ENCODE measurements around the gene SMAD1.
"Not testable (repeated sequence)": the region's sequence is repeated elsewhere in the genome, so short reads cannot be mapped to it uniquely, and the experiment has no call there.

SMAD1 gene

GRCh38 chr4:145533001-145533400 is 51.3 kb downstream of the SMAD1 start:
- DNase-seq (ENCODE audit: low read depth, low spot score): no peak
- Histone ChIP-seq H3K4me3 (no peak overlapping the region), H3K9ac (ENCODE audit: insufficient read length) (no peak overlapping the region), H3K9me3 (ENCODE audit: low read depth, low read length) (no peaks in the 10 kb centered on the region), H3K36me3 (ENCODE audit: insufficient read depth, low read length) (no peaks in the 10 kb centered on the region), H3K27ac (peak overlapping the region; percentile 27; the same call in 1 of the 2 replicates)
- no peak for TF ChIP-seq EZH2 (IDR thresholded peaks at IDR 0.05)
- TF ChIP-seq FOXP2 (optimal IDR thresholded peaks at IDR 0.05; ENCODE audit: control extremely low read depth, extremely low read length, insufficient read depth): no peak
- no peak for TF ChIP-seq POLR2AphosphoS5 (IDR thresholded peaks at IDR 0.05; ENCODE audit: borderline replicate concordance, low read depth, low read length)

GRCh38 chr4:145533415-145533814 is 51.8 kb downstream of the SMAD1 start:
- not testable (repeated sequence) for H3K27ac ChIP-seq; H3K4me3 ChIP-seq; H3K9me3 ChIP-seq (ENCODE audit: low read depth, low read length); H3K9ac ChIP-seq (ENCODE audit: insufficient read length); DNase-seq (ENCODE audit: low read depth, low spot score); H3K36me3 ChIP-seq (ENCODE audit: insufficient read depth, low read length)

GRCh38 chr4:145533961-145534360 is 52.3 kb downstream of the SMAD1 start:
- TF ChIP-seq POLR2AphosphoS5 (IDR thresholded peaks at IDR 0.05; ENCODE audit: borderline replicate concordance, low read depth, low read length) (no peak), FOXP2 (optimal IDR thresholded peaks at IDR 0.05; ENCODE audit: control extremely low read depth, extremely low read length, insufficient read depth) (no peak), EZH2 (IDR thresholded peaks at IDR 0.05) (no peak)
- no peak for DNase-seq (ENCODE audit: low read depth, low spot score)
- Histone ChIP-seq H3K9me3 (ENCODE audit: low read depth, low read length) (no peaks in the 10 kb centered on the region), H3K4me3 (no peak overlapping the region), H3K36me3 (ENCODE audit: insufficient read depth, low read length) (no peaks in the 10 kb centered on the region), H3K27ac (no peak overlapping the region), H3K9ac (ENCODE audit: insufficient read length) (no peak overlapping the region)

GRCh38 chr4:145535202-145535601 is 53.5 kb downstream of the SMAD1 start:
- no peak overlapping the region for H3K4me3 ChIP-seq
- H3K9ac ChIP-seq (ENCODE audit: insufficient read length): no peak overlapping the region
- H3K36me3 ChIP-seq (ENCODE audit: insufficient read depth, low read length): no peaks in the 10 kb centered on the region
- no peak for TF ChIP-seq EZH2 (IDR thresholded peaks at IDR 0.05)
- TF ChIP-seq FOXP2 (optimal IDR thresholded peaks at IDR 0.05; ENCODE audit: control extremely low read depth, extremely low read length, insufficient read depth): no peak
- TF ChIP-seq POLR2AphosphoS5 (IDR thresholded peaks at IDR 0.05; ENCODE audit: borderline replicate concordance, low read depth, low read length): no peak
- H3K27ac ChIP-seq: no peak overlapping the region
- H3K9me3 ChIP-seq (ENCODE audit: low read depth, low read length): no peaks in the 10 kb centered on the region
- DNase-seq (ENCODE audit: low read depth, low spot score): no peak

GRCh38 chr4:145536044-145536443 is 54.4 kb downstream of the SMAD1 start:
- H3K9ac ChIP-seq (ENCODE audit: insufficient read length): no peak overlapping the region
- H3K36me3 ChIP-seq (ENCODE audit: insufficient read depth, low read length): no peaks in the 10 kb centered on the region
- no peak overlapping the region for H3K4me3 ChIP-seq
- DNase-seq (ENCODE audit: low read depth, low spot score): no peak
- no peak overlapping the region for H3K27ac ChIP-seq
- TF ChIP-seq FOXP2 (optimal IDR thresholded peaks at IDR 0.05; ENCODE audit: control extremely low read depth, extremely low read length, insufficient read depth) (no peak), POLR2AphosphoS5 (IDR thresholded peaks at IDR 0.05; ENCODE audit: borderline replicate concordance, low read depth, low read length) (no peak), EZH2 (IDR thresholded peaks at IDR 0.05) (no peak)
- H3K9me3 ChIP-seq (ENCODE audit: low read depth, low read length): no peaks in the 10 kb centered on the region

- Histone ChIP-seq H3K9me3 (ENCODE audit: low read depth, low read length) (no peaks in the 10 kb centered on the region), H3K36me3 (ENCODE audit: insufficient read depth, low read length) (peaks cover 8% of the 10 kb centered on the region), H3K27ac (peak overlapping the region; percentile 57; the same call in 1 of the 2 replicates), H3K4me3 (no peak overlapping the region), H3K9ac (ENCODE audit: insufficient read length) (peak overlapping the region; percentile 14)
- no peak for TF ChIP-seq FOXP2 (optimal IDR thresholded peaks at IDR 0.05; ENCODE audit: control extremely low read depth, extremely low read length, insufficient read depth)
- TF ChIP-seq POLR2AphosphoS5 (IDR thresholded peaks at IDR 0.05; ENCODE audit: borderline replicate concordance, low read depth, low read length): no peak
- no peak for TF ChIP-seq EZH2 (IDR thresholded peaks at IDR 0.05)
- DNase-seq (ENCODE audit: low read depth, low spot score): no peak
Observed at GRCh38 chr4:145538596-145538995, 56.9 kb downstream of the SMAD1 start.

GRCh38 chr4:145539671-145540070 is 58.0 kb downstream of the SMAD1 start:
- no peak for DNase-seq (ENCODE audit: low read depth, low spot score)
- peak overlapping the region; percentile 79 for H3K27ac ChIP-seq
- TF ChIP-seq EZH2 (IDR thresholded peaks at IDR 0.05) (no peak), POLR2AphosphoS5 (IDR thresholded peaks at IDR 0.05; ENCODE audit: borderline replicate concordance, low read depth, low read length) (no peak), FOXP2 (optimal IDR thresholded peaks at IDR 0.05; ENCODE audit: control extremely low read depth, extremely low read length, insufficient read depth) (no peak)
- H3K4me3 ChIP-seq: peak overlapping the region; percentile 43; the same call in 1 of the 2 replicates
- no peaks in the 10 kb centered on the region for H3K9me3 ChIP-seq (ENCODE audit: low read depth, low read length)
- peaks cover 8% of the 10 kb centered on the region for H3K36me3 ChIP-seq (ENCODE audit: insufficient read depth, low read length)
- peak overlapping the region; percentile 56 for H3K9ac ChIP-seq (ENCODE audit: insufficient read length)

GRCh38 chr4:145540235-145540634 is 58.6 kb downstream of the SMAD1 start:
- peak; percentile 72 for DNase-seq (ENCODE audit: low read depth, low spot score)
- no peaks in the 10 kb centered on the region for H3K9me3 ChIP-seq (ENCODE audit: low read depth, low read length)
- H3K4me3 ChIP-seq: peak overlapping the region; percentile 43
- peaks cover 8% of the 10 kb centered on the region for H3K36me3 ChIP-seq (ENCODE audit: insufficient read depth, low read length)
- H3K9ac ChIP-seq (ENCODE audit: insufficient read length): peak overlapping the region; percentile 56
- TF ChIP-seq EZH2 (IDR thresholded peaks at IDR 0.05) (no peak), FOXP2 (optimal IDR thresholded peaks at IDR 0.05; ENCODE audit: control extremely low read depth, extremely low read length, insufficient read depth) (no peak), POLR2AphosphoS5 (IDR thresholded peaks at IDR 0.05; ENCODE audit: borderline replicate concordance, low read depth, low read length) (no peak)
- H3K27ac ChIP-seq: peak overlapping the region; percentile 79

- peaks cover 9% of the 10 kb centered on the region for H3K36me3 ChIP-seq (ENCODE audit: insufficient read depth, low read length)
- DNase-seq (ENCODE audit: low read depth, low spot score): no peak
- H3K9ac ChIP-seq (ENCODE audit: insufficient read length): peak overlapping the region; percentile 47
- peak overlapping the region; percentile 79 for H3K27ac ChIP-seq
- TF ChIP-seq EZH2 (IDR thresholded peaks at IDR 0.05) (no peak), POLR2AphosphoS5 (IDR thresholded peaks at IDR 0.05; ENCODE audit: borderline replicate concordance, low read depth, low read length) (no peak), FOXP2 (optimal IDR thresholded peaks at IDR 0.05; ENCODE audit: control extremely low read depth, extremely low read length, insufficient read depth) (no peak)
- H3K4me3 ChIP-seq: peak overlapping the region; percentile 17; the same call in 1 of the 2 replicates
- H3K9me3 ChIP-seq (ENCODE audit: low read depth, low read length): no peaks in the 10 kb centered on the region
Observed at GRCh38 chr4:145541346-145541745, 59.7 kb downstream of the SMAD1 start.
